Panc1 (cell line): Measurements from ENCODE around the gene ECM1.

Source experiments
- CTCF ChIP-seq: fragments of 450-650 bp; IDR thresholded peaks from 2 replicates; pipeline ENCODE4 v1.5.1; 2017; ENCODE audit warnings: mild to moderate bottlenecking
- SIN3A ChIP-seq: IDR thresholded peaks from 2 replicates; pipeline ENCODE4 v1.6.1; 2012; ENCODE audit warnings: low read depth, mild to moderate bottlenecking, low read length, moderate library complexity, borderline replicate concordance; ENCODE audit not compliant: insufficient read depth

- TF ChIP-seq CTCF, result no peak
- TF ChIP-seq SIN3A, result no peak
Measured at GRCh38 chr1:150498342-150498741, 9.6 kb upstream of the ECM1 start.
